SK-N-MC (cell line): ENCODE measurements around the gene CHP2.

ENCODE experiments used
- EZH2 ChIP-seq: fragments of 200-600 bp; sonication (generic); IDR thresholded peaks from one replicate; pipeline ENCODE4 v1.6.1; 2017; ENCODE audit warnings: antibody characterized with exemption
- FOXP2 ChIP-seq: optimal IDR thresholded peaks from 2 replicates; pipeline ENCODE3; 2011; ENCODE audit warnings: mild to moderate bottlenecking, moderate library complexity; ENCODE audit not compliant: insufficient read depth; ENCODE audit errors: extremely low read length, control extremely low read depth
- POLR2AphosphoS5 ChIP-seq: IDR thresholded peaks from 2 replicates; pipeline ENCODE4 v1.6.1; 2012; ENCODE audit warnings: mild to moderate bottlenecking, low read depth, low read length, borderline replicate concordance

DNA sequence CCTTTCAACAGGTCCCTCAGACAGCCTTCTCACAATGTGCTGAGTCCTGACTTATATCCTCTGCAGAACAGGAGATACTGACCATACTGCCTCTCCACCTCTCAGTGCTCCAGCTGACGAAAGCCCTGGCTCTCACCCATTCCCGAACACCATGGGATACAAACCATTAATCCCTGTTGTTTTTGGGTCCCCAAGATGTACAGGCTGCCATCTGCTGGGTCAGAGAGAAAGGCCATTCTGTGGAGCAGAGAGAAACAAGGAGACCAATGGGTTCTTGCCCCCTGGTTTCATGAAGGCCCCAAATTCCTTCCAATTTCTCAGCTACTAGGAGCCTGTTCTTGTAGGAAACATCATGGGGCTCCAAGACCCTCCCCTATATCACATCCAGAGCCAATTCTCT, 44.8 kb upstream of the CHP2 start:
- TF ChIP-seq POLR2AphosphoS5 (no peak), EZH2 (no peak), FOXP2 (no peak)
